Measurements from ENCODE around the gene LTBP3. TPM values are rescaled to one million over a fixed set of nuclear protein-coding genes. Genes with fewer than 3 reads are reported as not detected.

Gene LTBP3
- total and polyA plus RNA-seq, 4 donors: 8.8 to 46.2 (median 17.0) TPM

GRCh38 chr11:65528819-65529350, 29.3 kb downstream of the LTBP3 start:
- Histone ChIP-seq H3K9ac (ENCODE audit: low read depth in 1 of 2, low read length in 2 of 2) (no peak overlapping the region), H3K9me3 (ENCODE audit: control insufficient read depth in 4 of 4, low read length in 3 of 4) (no peaks in the 10 kb centered on the region), H3K27me3 (ENCODE audit: control insufficient read depth in 4 of 4, insufficient read depth in 4 of 4, low read length in 3 of 4) (no peaks in the 10 kb centered on the region), H3K36me3 (ENCODE audit: control insufficient read depth in 4 of 4, insufficient read depth in 3 of 4, low read depth in 1 of 4, low read length in 3 of 4) (peaks cover 8 to 29% (median 14%) of the 10 kb centered on the region in 4 donors), H3K4me1 (ENCODE audit: control insufficient read depth in 4 of 4, insufficient read depth in 4 of 4, low read length in 3 of 4) (peaks cover 18 to 71% (median 54%) of the 10 kb centered on the region in 4 donors), H3K4me3 (ENCODE audit: low read depth in 1 of 3, low read length in 3 of 3) (no peak overlapping the region), H3K27ac (ENCODE audit: low read depth in 1 of 2, low read length in 2 of 2) (no peak overlapping the region)
- no peak for DNase-seq (ENCODE audit: low spot score)
- TF ChIP-seq RAD21 (IDR thresholded peaks at IDR 0.05): no peak
- TF ChIP-seq GABPA (IDR thresholded peaks at IDR 0.05 in 1 of 2, conservative IDR thresholded peaks at IDR 0.05 in 1 of 2): no peak
- no peak for TF ChIP-seq TAF1 (conservative IDR thresholded peaks at IDR 0.05)
- TF ChIP-seq YY1 (IDR thresholded peaks at IDR 0.05): no peak
- no peak for TF ChIP-seq REST (IDR thresholded peaks at IDR 0.05)
- 89% methylated on average over 12 of the region's 12 CpGs for WGBS

GRCh38 chr11:65526744-65527143, 31.4 kb downstream of the LTBP3 start:
- TF ChIP-seq TAF1 (conservative IDR thresholded peaks at IDR 0.05) (no peak), FOXA1 (IDR thresholded peaks at IDR 0.05) (no peak), HNF4A (conservative IDR thresholded peaks at IDR 0.05) (no peak), FOXA2 (IDR thresholded peaks at IDR 0.05) (no peak), JUND (IDR thresholded peaks at IDR 0.05) (no peak), MAX (IDR thresholded peaks at IDR 0.05) (no peak), RXRA (IDR thresholded peaks at IDR 0.05) (no peak), GABPA (IDR thresholded peaks at IDR 0.05 in 1 of 2, conservative IDR thresholded peaks at IDR 0.05 in 1 of 2) (no peak), NR2F2 (IDR thresholded peaks at IDR 0.05) (no peak)
- no peak overlapping the region for H3K9ac ChIP-seq (ENCODE audit: low read depth in 1 of 2, low read length in 2 of 2)
- H3K27me3 ChIP-seq (ENCODE audit: control insufficient read depth in 4 of 4, insufficient read depth in 4 of 4, low read length in 3 of 4): no peaks in the 10 kb centered on the region
- no peaks in the 10 kb centered on the region for H3K9me3 ChIP-seq (ENCODE audit: control insufficient read depth in 4 of 4, low read length in 3 of 4)
- H3K36me3 ChIP-seq (ENCODE audit: control insufficient read depth in 4 of 4, insufficient read depth in 3 of 4, low read depth in 1 of 4, low read length in 3 of 4): peaks cover 7 to 23% (median 11%) of the 10 kb centered on the region in 4 donors
- H3K4me3 ChIP-seq (ENCODE audit: low read depth in 1 of 3, low read length in 3 of 3): no peak overlapping the region
- DNase-seq (ENCODE audit: low spot score): no peak
- WGBS: 95% methylated on average over 8 of the region's 8 CpGs
- no peak overlapping the region for H3K27ac ChIP-seq (ENCODE audit: low read depth in 1 of 2, low read length in 2 of 2)
- peaks cover 18 to 67% (median 56%) of the 10 kb centered on the region in 4 donors for H3K4me1 ChIP-seq (ENCODE audit: control insufficient read depth in 4 of 4, insufficient read depth in 4 of 4, low read length in 3 of 4)

GRCh38 chr11:65525546-65526480, 32.3 kb downstream of the LTBP3 start:
- H3K36me3 ChIP-seq (ENCODE audit: control insufficient read depth in 4 of 4, insufficient read depth in 3 of 4, low read depth in 1 of 4, low read length in 3 of 4): peaks cover 3 to 15% (median 5%) of the 10 kb centered on the region in 4 donors
- peaks cover 17 to 58% (median 49%) of the 10 kb centered on the region in 4 donors for H3K4me1 ChIP-seq (ENCODE audit: control insufficient read depth in 4 of 4, insufficient read depth in 4 of 4, low read length in 3 of 4)
- H3K9me3 ChIP-seq (ENCODE audit: control insufficient read depth in 4 of 4, low read length in 3 of 4): no peaks in the 10 kb centered on the region
- H3K9ac ChIP-seq (ENCODE audit: low read depth in 1 of 2, low read length in 2 of 2): peak overlapping the region; percentile 69 to 86
- TF ChIP-seq NR2F2 (IDR thresholded peaks at IDR 0.05) (no peak), RAD21 (IDR thresholded peaks at IDR 0.05) (no peak), GABPA (IDR thresholded peaks at IDR 0.05 in 1 of 2, conservative IDR thresholded peaks at IDR 0.05 in 1 of 2) (no peak), RXRA (IDR thresholded peaks at IDR 0.05) (no peak), TAF1 (conservative IDR thresholded peaks at IDR 0.05) (no peak), EGR1 (IDR thresholded peaks at IDR 0.05; ENCODE audit: low read depth in 2 of 2) (no peak), JUND (IDR thresholded peaks at IDR 0.05) (no peak), REST (IDR thresholded peaks at IDR 0.05) (no peak), FOXA2 (IDR thresholded peaks at IDR 0.05) (no peak), FOXA1 (IDR thresholded peaks at IDR 0.05) (no peak), YY1 (IDR thresholded peaks at IDR 0.05) (no peak)
- H3K27me3 ChIP-seq (ENCODE audit: control insufficient read depth in 4 of 4, insufficient read depth in 4 of 4, low read length in 3 of 4): no peaks in the 10 kb centered on the region
- peak overlapping the region; percentile 67 to 95 (median 82) for H3K4me3 ChIP-seq (ENCODE audit: low read depth in 1 of 3, low read length in 3 of 3)
- no peak for DNase-seq (ENCODE audit: low spot score)
- peak overlapping the region; percentile 92 to 95 for H3K27ac ChIP-seq (ENCODE audit: low read depth in 1 of 2, low read length in 2 of 2)
- 56% methylated on average over 31 of the region's 31 CpGs for WGBS

All from liver (tissue), 9 donors.